HepG2 (cell line): ENCODE results near the gene BFSP1. TPM values are rescaled to one million over a fixed set of nuclear protein-coding genes. Genes with fewer than 3 reads are reported as not detected.
A peak's percentile ranks its signal among the peaks of the same experiment; 100 is the strongest.

Experiments used
- ATF5 ChIP-seq: sonication (generic); formaldehyde crosslinking; IDR thresholded peaks from 2 replicates; pipeline ENCODE4 v1.4.0; 2020; ENCODE audit warnings: mild to moderate bottlenecking, low read depth, missing genetic modification reagents
- FOSL2 ChIP-seq: sonication (generic); formaldehyde crosslinking; IDR thresholded peaks from 2 replicates; pipeline ENCODE4 v1.4.0; 2020; ENCODE audit warnings: missing genetic modification reagents
- GLI4 ChIP-seq: sonication (generic); formaldehyde crosslinking; IDR thresholded peaks from 2 replicates; pipeline ENCODE4 v1.5.1; 2020; ENCODE audit warnings: missing genetic modification reagents, mild to moderate bottlenecking, moderate library complexity, borderline replicate concordance
- GTF3A ChIP-seq: sonication (generic); formaldehyde crosslinking; conservative IDR thresholded peaks from 2 replicates; pipeline ENCODE4 v1.4.0; 2020; ENCODE audit warnings: mild to moderate bottlenecking, missing genetic modification reagents
- HDAC2 ChIP-seq: sonication (generic); formaldehyde crosslinking; IDR thresholded peaks from 2 replicates; pipeline ENCODE4 v1.4.0; 2020; ENCODE audit warnings: missing genetic modification reagents
- HES4 ChIP-seq: sonication (generic); formaldehyde crosslinking; IDR thresholded peaks from 2 replicates; pipeline ENCODE4 v1.9.0; 2021; ENCODE audit warnings: mild to moderate bottlenecking, missing genetic modification reagents, borderline replicate concordance
- HMGXB4 ChIP-seq, 2 experiments: sonication (generic) in 1 of 2; formaldehyde crosslinking in 1 of 2; IDR thresholded peaks; 2 replicates each; pipeline versions ENCODE4 v1.4.0 to v1.6.1; 2018 to 2020; ENCODE audit warnings: missing genetic modification reagents in 2 of 2, borderline replicate concordance in 1 of 2, low read depth in 1 of 2, mild to moderate bottlenecking in 1 of 2, missing biosample characterization in 1 of 2
- KDM5A ChIP-seq: fragments of 200-600 bp; sonication (generic); IDR thresholded peaks from 2 replicates; pipeline ENCODE4 v1.7.0; 2018; ENCODE audit warnings: antibody characterized with exemption, mild to moderate bottlenecking, low read length, borderline replicate concordance
- MED8 ChIP-seq: sonication (generic); formaldehyde crosslinking; IDR thresholded peaks from 2 replicates; pipeline ENCODE4 v1.8.1; 2023; ENCODE audit warnings: mild to moderate bottlenecking, missing genetic modification reagents; ENCODE audit not compliant: insufficient replicate concordance
- PBX3 ChIP-seq: sonication (generic); formaldehyde crosslinking; IDR thresholded peaks from 2 replicates; pipeline ENCODE4 v1.8.1; 2023; ENCODE audit warnings: missing genetic modification reagents, inconsistent platforms, borderline replicate concordance
- PITX1 ChIP-seq: sonication (generic); formaldehyde crosslinking; IDR thresholded peaks from 2 replicates; pipeline ENCODE4 v1.5.1; 2020; ENCODE audit warnings: mild to moderate bottlenecking, missing genetic modification reagents
- RXRA ChIP-seq: sonication (generic); formaldehyde crosslinking; IDR thresholded peaks from 2 replicates; pipeline ENCODE4 v1.5.1; 2020; ENCODE audit warnings: missing genetic modification reagents
- SETDB1 ChIP-seq: sonication (generic); formaldehyde crosslinking; IDR thresholded peaks from 2 replicates; pipeline ENCODE4 v1.5.1; 2020; ENCODE audit warnings: missing genetic modification reagents, mild to moderate bottlenecking, borderline replicate concordance
- ZNF138 ChIP-seq: sonication (generic); formaldehyde crosslinking; IDR thresholded peaks from 2 replicates; pipeline ENCODE4 v1.5.0; 2020; ENCODE audit warnings: mild to moderate bottlenecking, low read depth, missing genetic modification reagents
- ZNF230 ChIP-seq: sonication (generic); formaldehyde crosslinking; IDR thresholded peaks from 2 replicates; pipeline ENCODE4 v1.4.0; 2020; ENCODE audit warnings: mild to moderate bottlenecking, missing genetic modification reagents
- ZNF34 ChIP-seq: sonication (generic); formaldehyde crosslinking; IDR thresholded peaks from 2 replicates; pipeline ENCODE4 v1.4.0; 2020; ENCODE audit warnings: mild to moderate bottlenecking, missing genetic modification reagents, borderline replicate concordance
- ZNF501 ChIP-seq: sonication (generic); formaldehyde crosslinking; IDR thresholded peaks from 2 replicates; pipeline ENCODE4 v1.5.1; 2020; ENCODE audit warnings: mild to moderate bottlenecking, moderate library complexity, missing genetic modification reagents
- ZNF883 ChIP-seq: sonication (generic); formaldehyde crosslinking; IDR thresholded peaks from 2 replicates; pipeline ENCODE4 v1.5.1; 2020; ENCODE audit warnings: mild to moderate bottlenecking, missing genetic modification reagents; ENCODE audit errors: not compliant biosample characterization
- ZSCAN21 ChIP-seq: sonication (generic); formaldehyde crosslinking; IDR thresholded peaks from 2 replicates; pipeline ENCODE4 v1.8.0; 2022; ENCODE audit warnings: mild to moderate bottlenecking, missing genetic modification reagents, moderate library complexity, borderline replicate concordance
- polyA plus RNA-seq, 8 experiments: library from polyadenylated mRNA; depleted of rRNA in 3 of 8; stranded (reverse) in 7 of 8; unstranded in 1 of 8; fragments of >200 nt; fragmentation: Illumina TruSeq in 4 of 8; extraction: Trizol in 4 of 8; gene quantifications; 2 replicates each; pipeline versions ENCODE4 v1.2.1 to v1.2.3, GENCODE V29; 2011 to 2016; ENCODE audit warnings: low read depth in 4 of 8, missing spikeins in 1 of 8, mixed read lengths in 1 of 8; ENCODE audit not compliant: insufficient read depth in 1 of 8
- total RNA-seq, 5 experiments: library from RNA; depleted of rRNA; stranded (reverse); fragments of >200 nt; fragmentation: Illumina TruSeq; extraction: Trizol; gene quantifications; 2 replicates each; pipeline ENCODE4 v1.2.3, GENCODE V29; 2016; ENCODE audit warnings: low read depth in 1 of 5
- TF ChIP-seq, protein P1 (sequence below): sonication (generic); formaldehyde crosslinking; IDR thresholded peaks from 2 replicates; pipeline ENCODE4 v1.4.0; 2020; ENCODE audit warnings: missing genetic modification reagents
- TF ChIP-seq, protein P2 (sequence below): sonication (generic); formaldehyde crosslinking; IDR thresholded peaks from 2 replicates; pipeline ENCODE4 v1.4.0; 2020; ENCODE audit warnings: missing genetic modification reagents, mild to moderate bottlenecking, borderline replicate concordance

Gene BFSP1
- total and polyA plus RNA-seq, 2 of the 13 experiments (the other 11 are each of a cell fraction or from before 2014, with no cell fraction given), result 0.22 to 0.26 TPM

- peak in 1 of 2 experiments; percentile 74; a peak in 3 of 4 replicates for TF ChIP-seq HMGXB4 (CRISPR knock-in tag; IDR thresholded peaks at IDR 0.05; ENCODE audit: borderline replicate concordance in 1 of 2, low read depth in 1 of 2)
- no peak for TF ChIP-seq ZNF138 (CRISPR knock-in tag)
- TF ChIP-seq GTF3A, result peak; percentile 79; the same call in 1 of the 2 replicates
- peak; percentile 25; the same call in 1 of the 2 replicates for TF ChIP-seq HES4 (CRISPR knock-in tag)
- no peak for TF ChIP-seq MED8 (CRISPR knock-in tag)
- no peak for TF ChIP-seq PBX3 (CRISPR knock-in tag)
- 0 out of 2 replicates have a peak, but pooled peaks have one; percentile 56 for TF ChIP-seq ZNF34 (CRISPR knock-in tag)
- peak; percentile 72 for TF ChIP-seq PITX1 (CRISPR knock-in tag)
- TF ChIP-seq GLI4 (CRISPR knock-in tag), result peak; percentile 53; the same call in 1 of the 2 replicates
- TF ChIP-seq ZNF501 (CRISPR knock-in tag), result peak; percentile 90
- no peak; the same call in 1 of the 2 replicates for TF ChIP-seq HDAC2
- peak; percentile 92; the same call in 1 of the 2 replicates for TF ChIP-seq ZNF230
- TF ChIP-seq FOSL2, result no peak
- TF ChIP-seq, protein P1, sequence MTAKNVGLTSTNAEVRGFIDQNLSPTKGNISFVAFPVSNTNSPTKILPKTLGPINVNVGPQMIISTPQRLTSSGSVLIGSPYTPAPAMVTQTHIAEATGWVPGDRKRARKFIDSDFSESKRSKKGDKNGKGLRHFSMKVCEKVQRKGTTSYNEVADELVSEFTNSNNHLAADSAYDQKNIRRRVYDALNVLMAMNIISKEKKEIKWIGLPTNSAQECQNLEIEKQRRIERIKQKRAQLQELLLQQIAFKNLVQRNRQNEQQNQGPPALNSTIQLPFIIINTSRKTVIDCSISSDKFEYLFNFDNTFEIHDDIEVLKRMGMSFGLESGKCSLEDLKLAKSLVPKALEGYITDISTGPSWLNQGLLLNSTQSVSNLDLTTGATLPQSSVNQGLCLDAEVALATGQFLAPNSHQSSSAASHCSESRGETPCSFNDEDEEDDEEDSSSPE (CRISPR knock-in tag), result peak; percentile 55; the same call in 1 of the 2 replicates
- peak; percentile 82 for TF ChIP-seq KDM5A
- TF ChIP-seq SETDB1 (CRISPR knock-in tag), result no peak
- TF ChIP-seq RXRA (CRISPR knock-in tag), result 0 out of 2 replicates have a peak, but pooled peaks have one; percentile 30
- 0 out of 2 replicates have a peak, but pooled peaks have one; percentile 64 for TF ChIP-seq ATF5 (CRISPR knock-in tag)
- 0 out of 2 replicates have a peak, but pooled peaks have one; percentile 46 for TF ChIP-seq ZSCAN21 (CRISPR knock-in tag)
- TF ChIP-seq, protein P2, sequence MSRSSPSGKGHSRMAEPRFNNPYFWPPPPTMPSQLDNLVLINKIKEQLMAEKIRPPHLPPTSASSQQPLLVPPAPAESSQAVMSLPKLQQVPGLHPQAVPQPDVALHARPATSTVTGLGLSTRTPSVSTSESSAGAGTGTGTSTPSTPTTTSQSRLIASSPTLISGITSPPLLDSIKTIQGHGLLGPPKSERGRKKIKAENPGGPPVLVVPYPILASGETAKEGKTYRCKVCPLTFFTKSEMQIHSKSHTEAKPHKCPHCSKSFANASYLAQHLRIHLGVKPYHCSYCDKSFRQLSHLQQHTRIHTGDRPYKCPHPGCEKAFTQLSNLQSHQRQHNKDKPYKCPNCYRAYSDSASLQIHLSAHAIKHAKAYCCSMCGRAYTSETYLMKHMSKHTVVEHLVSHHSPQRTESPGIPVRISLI (CRISPR knock-in tag), result peak; percentile 93
- peak; percentile 78 for TF ChIP-seq ZNF883
These were observed 26.1 kb downstream of the BFSP1 start (continued) for GRCh38 chr20:17504898-17505635.
